ENCODE measurements around the gene SLIT3.

SLIT3 gene

GRCh38 chr5:168879331-168879730, 421.6 kb downstream of the SLIT3 start:
- no peak for DNase-seq

GRCh38 chr5:168878135-168878745, 422.7 kb downstream of the SLIT3 start:
- no peak for DNase-seq

- DNase-seq: no peak
Observed at GRCh38 chr5:168877132-168877892, 423.6 kb downstream of the SLIT3 start.

- DNase-seq: no peak
Observed at GRCh38 chr5:168876419-168876818, 424.5 kb downstream of the SLIT3 start.

- no peak for DNase-seq
Observed at GRCh38 chr5:168875832-168876231, 425.1 kb downstream of the SLIT3 start.

- no peak for DNase-seq
Observed at GRCh38 chr5:168874713-168875380, 426.1 kb downstream of the SLIT3 start.

GRCh38 chr5:168872246-168872645, 428.7 kb downstream of the SLIT3 start:
- DNase-seq: no peak

- no peak for DNase-seq
Observed at GRCh38 chr5:168870910-168871309, 430.0 kb downstream of the SLIT3 start.

GRCh38 chr5:168869615-168870227, 431.2 kb downstream of the SLIT3 start:
- DNase-seq: no peak

GRCh38 chr5:168867241-168867640, 433.7 kb downstream of the SLIT3 start:
- DNase-seq: no peak

GRCh38 chr5:168865968-168866367, 435.0 kb downstream of the SLIT3 start:
- DNase-seq: no peak

- no peak for DNase-seq
Observed at GRCh38 chr5:168863021-168863420, 437.9 kb downstream of the SLIT3 start.

- no peak for DNase-seq
Observed at GRCh38 chr5:168860503-168860902, 440.4 kb downstream of the SLIT3 start.

- DNase-seq: no peak
Observed at GRCh38 chr5:168860081-168860480, 440.9 kb downstream of the SLIT3 start.

- no peak for DNase-seq
Observed at GRCh38 chr5:168859471-168859870, 441.5 kb downstream of the SLIT3 start.

GRCh38 chr5:168858994-168859393, 441.9 kb downstream of the SLIT3 start:
- no peak for DNase-seq

GRCh38 chr5:168858371-168858770, 442.6 kb downstream of the SLIT3 start:
- DNase-seq: no peak

GRCh38 chr5:168853972-168854371, 447.0 kb downstream of the SLIT3 start:
- DNase-seq: no peak

- DNase-seq: no peak
Observed at GRCh38 chr5:168852329-168852728, 448.6 kb downstream of the SLIT3 start.

GRCh38 chr5:168851902-168852321, 449.0 kb downstream of the SLIT3 start:
- DNase-seq: no peak

- no peak for DNase-seq
Observed at GRCh38 chr5:168850683-168851082, 450.3 kb downstream of the SLIT3 start.

GRCh38 chr5:168848569-168848968, 452.4 kb downstream of the SLIT3 start:
- no peak for DNase-seq

- no peak for DNase-seq
Observed at GRCh38 chr5:168847511-168848073, 453.3 kb downstream of the SLIT3 start.

Measured in NCI-H1436 treated with DMSO at 0.1 percent for 48 hours (cell line).